AG04450 (cell line): ENCODE results near the gene FATE1. TPM values are rescaled to one million over a fixed set of nuclear protein-coding genes. Genes with fewer than 3 reads are reported as not detected.

ENCODE experiments used
- CTCF ChIA-PET: fragments of 300-600, 350-600 bp; formaldehyde crosslinking; extraction: SDS; loops from one replicate; lab custom pipeline; 2022; ENCODE audit warnings: antibody characterized with exemption, inconsistent platforms; lab: Charles Lee
- POLR2A ChIA-PET: fragments of 350-600 bp; formaldehyde crosslinking; extraction: SDS; loops from one replicate; lab custom pipeline; 2021; ENCODE audit warnings: antibody characterized with exemption, inconsistent platforms; lab: Yijun Ruan, JAX
- DNase-seq: peaks from one replicate; pipeline ENCODE4 v3.0.0-alpha.2; 2011; ENCODE audit warnings: low read depth, low spot score
- H3K27ac ChIP-seq: one replicate; pipeline ENCODE4 v1.5.1; 2012; ENCODE audit warnings: low read depth, low read length, control low read depth
- H3K27me3 ChIP-seq: one replicate; pipeline ENCODE4 v1.6.0; 2012; ENCODE audit warnings: low read length; ENCODE audit not compliant: control insufficient read depth, insufficient read depth
- H3K4me3 ChIP-seq: 2 replicates; pipeline ENCODE4 v1.5.1; 2011; ENCODE audit warnings: mild to moderate bottlenecking, low read depth, low read length, control low read depth
- H3K9me3 ChIP-seq: 2 replicates; pipeline ENCODE4 v1.5.1; 2012; ENCODE audit warnings: low read length; ENCODE audit not compliant: control insufficient read depth, insufficient read depth
- polyA plus RNA-seq: library from polyadenylated mRNA; depleted of rRNA; stranded (reverse); fragments of >200 nt; gene quantifications from 2 replicates; pipeline ENCODE4 v1.2.3, GENCODE V29; 2011
- TF ChIP-seq, protein P1 (sequence below): IDR thresholded peaks from 2 replicates; pipeline ENCODE4 v1.5.1; 2011; ENCODE audit warnings: low read depth, low read length, control low read depth, inconsistent platforms

The FATE1 gene
- polyA plus RNA-seq, 1 experiment, result not detected

DNA sequence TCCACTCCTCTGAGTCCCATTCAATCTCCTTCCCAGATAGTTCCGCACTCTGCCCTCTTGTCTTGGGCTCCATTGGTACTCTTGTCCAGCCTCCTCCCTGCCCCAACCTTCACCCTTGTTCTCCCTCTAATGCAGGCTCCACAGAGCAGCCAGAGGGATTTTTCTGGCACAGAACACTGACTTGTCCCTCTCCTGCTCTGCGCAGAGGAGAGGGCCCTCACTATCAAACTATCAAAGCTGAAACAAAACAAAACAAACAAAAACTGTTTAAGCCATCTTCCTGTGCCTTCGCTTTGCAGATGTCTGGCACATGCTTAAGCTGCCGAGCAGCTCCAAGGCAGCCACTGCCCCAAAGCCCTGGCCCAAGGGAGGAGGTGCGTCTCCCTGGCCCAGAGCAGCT is 21.7 kb downstream of the FATE1 start:
- POLR2A ChIA-PET, result no interaction called here
- H3K27ac ChIP-seq, result no peak overlapping the region
- no peaks in the 10 kb centered on the region for H3K9me3 ChIP-seq
- DNase-seq, result no peak
- no peak overlapping the region for H3K4me3 ChIP-seq
- TF ChIP-seq, protein P1, sequence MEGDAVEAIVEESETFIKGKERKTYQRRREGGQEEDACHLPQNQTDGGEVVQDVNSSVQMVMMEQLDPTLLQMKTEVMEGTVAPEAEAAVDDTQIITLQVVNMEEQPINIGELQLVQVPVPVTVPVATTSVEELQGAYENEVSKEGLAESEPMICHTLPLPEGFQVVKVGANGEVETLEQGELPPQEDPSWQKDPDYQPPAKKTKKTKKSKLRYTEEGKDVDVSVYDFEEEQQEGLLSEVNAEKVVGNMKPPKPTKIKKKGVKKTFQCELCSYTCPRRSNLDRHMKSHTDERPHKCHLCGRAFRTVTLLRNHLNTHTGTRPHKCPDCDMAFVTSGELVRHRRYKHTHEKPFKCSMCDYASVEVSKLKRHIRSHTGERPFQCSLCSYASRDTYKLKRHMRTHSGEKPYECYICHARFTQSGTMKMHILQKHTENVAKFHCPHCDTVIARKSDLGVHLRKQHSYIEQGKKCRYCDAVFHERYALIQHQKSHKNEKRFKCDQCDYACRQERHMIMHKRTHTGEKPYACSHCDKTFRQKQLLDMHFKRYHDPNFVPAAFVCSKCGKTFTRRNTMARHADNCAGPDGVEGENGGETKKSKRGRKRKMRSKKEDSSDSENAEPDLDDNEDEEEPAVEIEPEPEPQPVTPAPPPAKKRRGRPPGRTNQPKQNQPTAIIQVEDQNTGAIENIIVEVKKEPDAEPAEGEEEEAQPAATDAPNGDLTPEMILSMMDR, result no peak
- no peaks in the 10 kb centered on the region for H3K27me3 ChIP-seq
- CTCF ChIA-PET, result no interaction called here

DNA sequence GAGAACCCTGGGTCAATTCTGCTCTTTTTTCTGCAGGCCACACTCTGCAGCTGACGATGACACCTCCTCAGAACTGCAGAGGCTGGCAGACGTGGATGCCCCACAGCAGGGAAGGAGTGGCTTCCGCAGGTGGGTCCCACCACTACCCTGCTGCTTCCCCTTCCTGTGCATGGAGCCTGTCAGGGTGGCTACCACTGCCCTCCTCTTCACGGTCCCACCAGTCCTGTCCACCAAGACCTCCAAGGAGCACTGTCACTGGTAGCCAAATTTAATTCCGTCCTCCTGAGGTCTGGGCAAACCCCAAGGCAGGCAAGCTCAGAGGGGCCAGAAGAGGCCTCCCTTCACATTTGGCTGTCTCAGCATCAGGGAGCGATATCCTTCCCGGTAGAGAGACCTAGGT is 22.9 kb downstream of the FATE1 start:
- TF ChIP-seq, protein P1, result no peak
- no peak overlapping the region for H3K4me3 ChIP-seq
- no peak overlapping the region for H3K27ac ChIP-seq
- H3K9me3 ChIP-seq, result no peaks in the 10 kb centered on the region
- CTCF ChIA-PET, result no interaction called here
- H3K27me3 ChIP-seq, result no peaks in the 10 kb centered on the region
- no peak for DNase-seq
- POLR2A ChIA-PET, result no interaction called here

DNA sequence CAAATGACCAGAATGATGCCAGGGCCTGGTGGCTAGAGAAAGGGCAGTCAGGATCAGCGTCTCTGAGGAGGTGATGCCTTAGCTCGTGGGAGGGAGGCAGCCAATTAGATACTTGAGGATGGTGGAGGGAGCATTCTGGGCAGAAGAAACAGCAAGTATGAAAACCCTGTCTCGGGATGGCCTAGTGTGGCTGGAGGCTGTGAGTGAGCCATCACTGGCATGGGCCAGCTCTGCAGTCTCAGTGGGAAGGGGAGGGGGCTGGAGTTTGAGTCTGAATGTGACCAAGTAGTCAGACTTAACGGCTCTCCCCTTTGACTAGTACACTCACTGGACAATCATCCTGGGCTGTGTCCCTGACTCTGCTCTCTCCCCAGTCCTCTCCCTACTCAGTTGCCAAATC is 25.8 kb downstream of the FATE1 start:
- no peak overlapping the region for H3K4me3 ChIP-seq
- POLR2A ChIA-PET, result no interaction called here
- TF ChIP-seq, protein P1, result no peak
- CTCF ChIA-PET, result no interaction called here
- peaks cover 2% of the 10 kb centered on the region for H3K27me3 ChIP-seq
- H3K27ac ChIP-seq, result no peak overlapping the region
- DNase-seq, result no peak
- no peaks in the 10 kb centered on the region for H3K9me3 ChIP-seq

DNA sequence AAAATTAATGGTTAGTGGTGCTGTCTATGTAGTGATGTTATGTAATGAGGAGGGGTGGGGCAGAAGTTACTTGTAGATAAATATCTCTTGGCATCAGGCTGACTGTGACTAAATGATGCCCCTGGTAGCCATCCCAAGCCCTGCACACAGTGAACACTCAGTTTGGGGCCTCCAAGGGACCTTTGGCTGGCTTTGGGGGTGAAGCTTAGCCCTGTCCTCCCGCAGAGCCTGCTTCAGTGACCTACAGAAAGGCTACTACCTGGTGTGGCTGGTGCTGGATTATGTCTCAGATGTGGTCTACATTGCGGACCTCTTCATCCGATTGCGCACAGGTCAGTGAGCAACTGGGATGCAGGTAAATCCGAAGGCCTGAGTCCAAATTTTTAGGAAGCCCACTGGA is 26.5 kb downstream of the FATE1 start:
- no peak overlapping the region for H3K4me3 ChIP-seq
- no peak overlapping the region for H3K27ac ChIP-seq
- POLR2A ChIA-PET, result no interaction called here
- TF ChIP-seq, protein P1, result no peak
- peaks cover 2% of the 10 kb centered on the region for H3K27me3 ChIP-seq
- CTCF ChIA-PET, result no interaction called here
- no peaks in the 10 kb centered on the region for H3K9me3 ChIP-seq
- no peak for DNase-seq

DNA sequence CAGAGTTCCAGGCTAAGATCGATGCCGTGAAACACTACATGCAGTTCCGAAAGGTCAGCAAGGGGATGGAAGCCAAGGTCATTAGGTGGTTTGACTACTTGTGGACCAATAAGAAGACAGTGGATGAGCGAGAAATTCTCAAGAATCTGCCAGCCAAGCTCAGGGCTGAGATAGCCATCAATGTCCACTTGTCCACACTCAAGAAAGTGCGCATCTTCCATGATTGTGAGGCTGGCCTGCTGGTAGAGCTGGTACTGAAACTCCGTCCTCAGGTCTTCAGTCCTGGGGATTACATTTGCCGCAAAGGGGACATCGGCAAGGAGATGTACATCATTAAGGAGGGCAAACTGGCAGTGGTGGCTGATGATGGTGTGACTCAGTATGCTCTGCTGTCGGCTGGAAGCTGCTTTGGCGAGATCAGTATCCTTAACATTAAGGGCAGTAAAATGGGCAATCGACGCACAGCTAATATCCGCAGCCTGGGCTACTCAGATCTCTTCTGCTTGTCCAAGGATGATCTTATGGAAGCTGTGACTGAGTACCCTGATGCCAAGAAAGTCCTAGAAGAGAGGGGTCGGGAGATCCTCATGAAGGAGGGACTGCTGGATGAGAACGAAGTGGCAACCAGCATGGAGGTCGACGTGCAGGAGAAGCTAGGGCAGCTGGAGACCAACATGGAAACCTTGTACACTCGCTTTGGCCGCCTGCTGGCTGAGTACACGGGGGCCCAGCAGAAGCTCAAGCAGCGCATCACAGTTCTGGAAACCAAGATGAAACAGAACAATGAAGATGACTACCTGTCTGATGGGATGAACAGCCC is 28.0 kb downstream of the FATE1 start:
- peaks cover 2% of the 10 kb centered on the region for H3K27me3 ChIP-seq
- POLR2A ChIA-PET, result no interaction called here
- no peak overlapping the region for H3K4me3 ChIP-seq
- H3K9me3 ChIP-seq, result no peaks in the 10 kb centered on the region
- no peak overlapping the region for H3K27ac ChIP-seq
- DNase-seq, result no peak
- CTCF ChIA-PET, result no interaction called here
- TF ChIP-seq, protein P1, result no peak
